DMS114 treated with DMSO at 0.1 percent for 48 hours (cell line): ENCODE results near the gene SLC11A1.

Experiments
- DNase-seq: peaks from one replicate; lab custom pipeline; 2025; ENCODE audit not compliant: unreplicated experiment; lab: John Stamatoyannopoulos, UW

SLC11A1 gene

DNA sequence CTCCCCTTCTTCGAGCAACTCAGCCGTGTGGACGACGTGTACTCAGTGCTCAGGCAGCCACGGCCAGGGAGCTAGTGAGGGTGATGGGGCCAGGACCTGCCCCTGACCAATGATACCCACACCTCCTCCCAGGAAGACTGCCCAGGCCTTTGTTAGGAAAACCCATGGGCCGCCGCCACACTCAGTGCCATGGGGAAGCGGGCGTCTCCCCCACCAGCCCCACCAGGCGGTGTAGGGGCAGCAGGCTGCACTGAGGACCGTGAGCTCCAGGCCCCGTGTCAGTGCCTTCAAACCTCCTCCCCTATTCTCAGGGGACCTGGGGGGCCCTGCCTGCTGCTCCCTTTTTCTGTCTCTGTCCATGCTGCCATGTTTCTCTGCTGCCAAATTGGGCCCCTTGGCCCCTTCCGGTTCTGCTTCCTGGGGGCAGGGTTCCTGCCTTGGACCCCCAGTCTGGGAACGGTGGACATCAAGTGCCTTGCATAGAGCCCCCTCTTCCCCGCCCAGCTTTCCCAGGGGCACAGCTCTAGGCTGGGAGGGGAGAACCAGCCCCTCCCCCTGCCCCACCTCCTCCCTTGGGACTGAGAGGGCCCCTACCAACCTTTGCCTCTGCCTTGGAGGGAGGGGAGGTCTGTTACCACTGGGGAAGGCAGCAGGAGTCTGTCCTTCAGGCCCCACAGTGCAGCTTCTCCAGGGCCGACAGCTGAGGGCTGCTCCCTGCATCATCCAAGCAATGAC lies 22.4 kb downstream of the SLC11A1 start:
- DNase-seq = no peak

DNA sequence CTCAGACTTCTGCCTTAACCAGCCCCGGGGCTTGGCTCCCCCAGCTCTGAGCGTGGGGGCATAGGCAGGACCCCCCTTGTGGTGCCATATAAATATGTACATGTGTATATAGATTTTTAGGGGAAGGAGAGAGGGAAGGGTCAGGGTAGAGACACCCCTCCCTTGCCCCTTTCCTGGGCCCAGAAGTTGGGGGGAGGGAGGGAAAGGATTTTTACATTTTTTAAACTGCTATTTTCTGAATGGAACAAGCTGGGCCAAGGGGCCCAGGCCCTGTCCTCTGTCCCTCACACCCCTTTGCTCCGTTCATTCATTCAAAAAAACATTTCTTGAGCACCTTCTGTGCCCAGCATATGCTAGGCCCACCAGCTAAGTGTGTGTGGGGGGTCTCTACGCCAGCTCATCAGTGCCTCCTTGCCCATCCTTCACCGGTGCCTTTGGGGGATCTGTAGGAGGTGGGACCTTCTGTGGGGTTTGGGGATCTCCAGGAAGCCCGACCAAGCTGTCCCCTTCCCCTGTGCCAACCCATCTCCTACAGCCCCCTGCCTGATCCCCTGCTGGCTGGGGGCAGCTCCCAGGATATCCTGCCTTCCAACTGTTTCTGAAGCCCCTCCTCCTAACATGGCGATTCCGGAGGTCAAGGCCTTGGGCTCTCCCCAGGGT lies 23.1 kb downstream of the SLC11A1 start:
- no peak for DNase-seq

DNA sequence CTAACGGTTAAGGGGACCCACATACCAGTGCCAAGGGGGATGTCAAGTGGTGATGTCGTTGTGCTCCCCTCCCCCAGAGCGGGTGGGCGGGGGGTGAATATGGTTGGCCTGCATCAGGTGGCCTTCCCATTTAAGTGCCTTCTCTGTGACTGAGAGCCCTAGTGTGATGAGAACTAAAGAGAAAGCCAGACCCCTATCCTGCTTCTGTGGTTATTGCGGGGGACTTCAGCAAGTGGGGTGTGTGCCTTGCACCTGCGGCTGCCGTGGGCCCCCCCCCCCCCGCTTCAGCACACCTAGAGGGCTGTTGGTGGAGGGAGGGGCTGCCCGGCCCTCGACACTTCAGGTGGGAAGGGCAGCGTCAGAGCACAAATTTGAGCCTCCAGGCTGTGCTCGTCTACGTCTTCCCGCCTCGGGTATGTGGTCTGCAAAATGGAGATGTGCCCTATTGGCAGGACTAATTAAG lies 23.7 kb downstream of the SLC11A1 start:
- DNase-seq = no peak

DNA sequence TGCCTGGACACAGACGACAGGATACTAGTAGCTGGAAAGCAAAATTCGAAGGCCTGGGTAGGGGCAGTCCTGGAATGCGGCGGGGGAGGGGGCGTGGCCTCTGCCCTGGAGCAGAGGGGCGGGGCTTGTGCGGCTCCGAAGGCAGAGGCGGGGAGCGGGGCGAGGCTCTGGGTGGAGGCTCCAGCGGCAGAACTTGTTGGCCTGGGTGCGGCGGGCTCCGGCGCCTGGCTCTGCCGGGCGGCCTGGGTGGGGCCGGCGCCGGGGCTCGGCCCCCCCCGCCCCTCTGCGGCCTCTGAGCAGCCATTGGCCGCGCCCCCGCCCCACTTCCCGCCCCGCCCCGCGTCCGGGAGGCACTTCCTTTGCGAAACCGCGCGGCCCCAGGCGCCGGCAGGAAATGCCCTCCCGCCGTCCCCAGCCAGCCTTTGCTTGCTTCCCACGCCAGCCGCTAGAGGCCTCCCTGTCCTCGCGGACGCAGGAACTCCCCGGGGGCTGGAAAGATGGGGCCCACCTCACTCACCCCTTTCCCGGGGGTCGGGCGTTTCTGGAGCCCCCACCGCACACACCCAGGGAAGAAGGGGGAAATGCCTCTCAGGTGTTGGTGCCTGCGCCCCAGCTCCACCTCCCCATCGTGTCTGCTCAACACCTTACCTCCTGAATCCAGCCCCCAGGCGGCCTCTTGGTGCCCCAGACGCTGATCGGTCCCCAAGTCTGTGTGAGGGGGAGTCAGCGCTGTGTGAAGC lies 24.3 kb downstream of the SLC11A1 start:
- peak; percentile 95 for DNase-seq

DNA sequence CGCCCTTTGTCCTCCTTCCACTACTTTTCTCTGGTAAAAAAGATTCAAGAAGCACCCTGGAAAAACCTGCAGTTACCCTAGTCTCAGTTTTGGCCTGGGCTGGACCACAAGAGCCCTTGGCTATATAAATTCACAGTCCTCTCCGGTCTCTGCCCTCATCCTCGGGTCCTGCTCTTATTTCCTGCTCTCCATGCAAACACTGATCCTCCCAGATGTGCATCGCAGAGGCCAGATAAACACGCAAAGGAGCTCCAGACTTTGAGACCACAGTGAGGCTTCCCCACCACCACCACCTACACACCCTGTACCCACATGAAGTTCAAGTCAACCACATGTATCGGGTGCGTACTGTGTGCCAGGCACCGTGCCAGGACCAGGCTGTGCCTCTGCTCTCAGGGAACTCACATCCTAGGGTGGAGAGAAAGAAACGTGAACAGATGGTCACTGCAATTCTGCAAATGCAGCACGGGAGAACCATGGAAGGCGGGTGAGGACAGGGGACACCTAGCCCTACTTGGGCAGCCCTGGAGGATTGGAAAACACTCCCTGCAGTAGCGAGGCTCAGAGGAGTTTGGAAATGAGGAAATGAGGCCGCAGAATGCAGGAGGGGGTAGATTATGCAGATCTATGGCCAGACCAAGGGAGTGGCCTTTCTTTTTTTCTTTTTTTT lies 25.0 kb downstream of the SLC11A1 start:
- peak; percentile 37 for DNase-seq

DNA sequence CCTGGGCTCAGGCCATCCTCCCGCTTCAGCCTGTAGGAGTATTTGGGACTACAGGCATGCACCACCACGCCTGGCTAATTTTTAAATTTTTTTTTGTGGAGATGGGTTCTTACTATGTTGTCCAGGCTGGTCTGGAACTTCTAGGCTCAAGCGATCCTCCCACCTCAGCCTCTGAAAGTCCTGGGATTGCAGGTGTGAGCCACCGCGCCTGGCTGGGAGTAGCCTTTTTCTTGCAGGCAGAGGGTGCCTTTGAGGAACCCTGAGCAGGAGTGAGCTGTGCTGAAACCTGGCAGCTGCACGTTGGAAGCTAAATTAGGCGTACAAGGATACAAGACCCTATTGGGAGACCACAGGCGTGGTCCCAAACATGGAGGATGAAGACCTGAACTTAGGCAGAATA lies 25.6 kb downstream of the SLC11A1 start:
- DNase-seq = no peak

DNA sequence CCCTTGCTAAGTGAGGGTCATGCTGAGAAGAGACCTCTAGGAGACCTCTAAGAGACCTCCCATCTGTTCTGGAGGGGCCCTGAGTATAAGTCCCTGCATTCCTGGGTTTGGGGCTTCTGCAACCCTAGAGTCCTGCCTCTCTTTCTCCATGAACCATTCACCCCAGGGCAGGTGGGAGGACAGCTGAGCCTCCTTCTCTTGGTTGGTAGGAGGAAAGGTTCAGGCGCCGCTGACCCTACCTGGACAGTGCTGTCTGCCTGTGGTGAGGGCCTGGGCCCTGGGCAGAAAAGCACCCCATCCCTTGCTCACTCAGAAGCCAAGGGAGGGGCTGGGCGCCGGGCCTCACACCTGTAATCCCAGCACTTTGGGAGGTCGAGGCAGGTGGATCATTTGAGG lies 36.2 kb downstream of the SLC11A1 start:
- no peak for DNase-seq

DNA sequence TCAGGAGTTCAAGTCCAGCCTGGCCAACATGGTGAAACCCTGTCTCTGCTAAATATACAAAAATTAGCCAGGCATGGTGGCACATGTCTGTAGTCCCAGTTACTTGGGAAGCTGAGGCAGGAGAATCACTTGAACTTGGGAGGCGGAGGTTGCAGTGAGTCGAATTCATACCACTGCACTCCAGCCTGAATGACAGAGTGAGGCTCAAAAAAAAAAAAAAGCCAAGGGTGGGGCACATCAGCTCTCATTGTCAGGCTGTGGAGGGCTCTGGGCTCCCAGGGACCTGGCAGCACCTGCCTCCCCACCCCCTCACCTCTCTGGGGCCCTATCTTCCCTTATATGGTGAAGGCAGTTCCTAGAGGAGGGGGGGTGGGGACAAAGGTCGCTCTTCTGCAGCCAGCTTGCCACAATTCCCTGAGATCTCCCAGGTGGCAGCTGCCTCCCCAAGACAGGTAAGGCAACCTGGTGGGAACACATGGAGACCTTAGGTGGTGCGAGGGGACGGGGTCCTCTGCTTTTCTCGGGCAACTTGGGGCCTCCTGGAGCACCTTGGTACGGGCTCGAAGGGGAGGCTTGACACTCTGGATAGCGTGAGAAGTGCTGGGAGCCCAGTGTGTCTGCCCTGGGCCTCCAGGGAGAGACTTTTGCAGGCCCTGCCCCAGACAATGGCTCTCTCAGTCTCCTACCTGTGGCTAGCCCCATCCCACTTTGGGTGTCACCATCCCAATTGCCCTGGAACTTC lies 36.8 kb downstream of the SLC11A1 start, which contains the start of gene VIL1:
TSS of gene VIL1 (plus strand) at position 407 of the 742 bp plus-strand sequence. CDS start 4,656 bp downstream, outside the sequence.
- DNase-seq = no peak

DNA sequence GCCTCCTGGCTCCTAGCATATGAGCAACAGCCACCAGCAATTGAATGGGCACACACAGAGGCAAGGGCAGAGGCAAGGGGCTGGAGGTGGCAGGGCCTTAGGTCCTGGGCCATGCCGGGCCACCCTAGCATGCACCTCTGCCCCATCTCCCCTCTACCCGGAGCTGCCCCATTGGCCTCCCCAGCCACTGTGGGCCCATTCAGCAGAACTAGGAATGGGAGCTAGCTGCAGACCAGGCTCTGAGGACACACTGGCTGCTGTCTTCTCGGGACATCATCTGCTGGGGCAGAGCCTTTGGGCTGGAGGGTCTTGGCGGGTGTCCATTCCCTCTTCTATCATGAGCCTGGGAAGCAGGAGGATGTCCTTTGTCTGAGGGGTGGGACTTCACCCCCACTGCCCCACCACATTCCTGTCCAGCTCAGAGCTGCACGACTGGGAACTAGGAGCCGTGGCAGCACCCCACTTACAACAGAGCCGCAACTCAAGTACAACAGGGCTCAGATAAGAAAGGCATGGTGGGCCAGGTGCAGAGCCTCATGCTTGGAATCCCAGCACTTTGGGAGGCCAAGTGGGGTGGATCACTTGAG lies 37.6 kb downstream of the SLC11A1 start:
- no peak for DNase-seq

DNA sequence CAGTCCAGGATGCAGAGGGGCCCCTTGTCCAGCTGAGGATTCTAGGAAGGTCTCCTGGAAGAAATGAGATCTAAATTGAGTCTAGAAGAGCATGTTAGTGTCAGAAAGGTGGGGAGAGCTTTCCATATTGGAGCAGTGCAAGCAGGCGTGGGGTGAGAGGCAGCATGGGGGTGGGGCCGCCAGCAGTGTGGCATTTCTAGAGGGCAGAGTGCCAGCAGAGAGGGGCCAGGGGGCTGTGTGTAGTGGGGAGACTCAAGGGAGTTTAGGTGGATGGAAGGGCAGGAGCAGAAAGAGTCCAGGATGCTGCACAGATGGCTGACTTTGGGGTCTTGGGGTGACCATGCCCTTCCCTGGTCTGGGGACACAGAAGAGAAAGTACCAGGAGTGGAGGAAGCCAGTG lies 39.0 kb downstream of the SLC11A1 start:
- no peak for DNase-seq

DNA sequence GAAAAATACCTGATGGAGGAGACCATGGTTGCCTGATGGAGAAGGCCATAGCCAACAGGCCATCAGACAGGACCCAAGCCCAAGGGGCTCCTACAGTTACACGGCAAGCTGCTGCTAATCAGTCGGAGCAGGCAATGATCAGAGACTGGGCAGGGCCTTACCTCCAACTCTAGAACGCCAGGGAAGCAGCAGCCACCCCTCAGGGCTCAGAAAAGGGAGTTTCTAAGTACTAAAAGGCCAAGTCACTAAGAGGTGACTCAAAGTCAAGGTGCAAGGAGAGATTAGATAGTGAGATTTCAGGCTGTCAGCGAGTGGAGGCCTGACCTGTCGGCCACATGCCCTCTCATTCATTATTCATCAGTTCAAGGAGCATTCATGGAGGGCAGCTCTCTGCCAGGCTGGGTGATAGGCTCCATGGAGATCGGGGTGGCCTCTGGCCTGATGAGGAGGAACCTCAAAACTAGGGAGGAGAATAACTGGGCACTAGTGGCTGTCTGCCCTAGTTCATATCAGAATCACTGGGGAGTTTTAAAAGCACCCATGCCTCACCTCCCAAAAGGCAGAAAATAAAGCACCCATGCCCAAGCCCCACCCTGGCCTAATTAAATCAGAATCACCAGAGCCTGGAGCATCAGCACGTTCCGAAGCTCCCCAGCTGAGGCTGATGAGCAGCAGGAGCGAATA lies 40.5 kb downstream of the SLC11A1 start:
- DNase-seq = no peak

DNA sequence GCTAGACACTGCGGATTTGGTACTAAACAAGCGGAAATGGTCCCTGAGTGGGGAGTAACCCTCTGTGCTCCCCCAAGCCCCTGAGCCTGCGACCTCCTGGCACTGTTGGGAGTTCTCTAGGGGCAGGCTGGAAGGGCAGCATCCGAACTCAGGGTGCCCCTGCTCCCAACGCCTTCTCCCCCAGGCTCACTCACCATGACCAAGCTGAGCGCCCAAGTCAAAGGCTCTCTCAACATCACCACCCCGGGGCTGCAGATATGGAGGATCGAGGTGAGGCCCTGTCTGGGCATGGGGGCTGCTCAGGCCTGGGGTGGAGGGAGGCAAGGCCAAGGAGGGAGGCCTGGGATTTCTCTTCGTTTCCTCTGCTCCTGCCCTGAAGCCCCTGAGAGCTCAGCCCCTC lies 41.5 kb downstream of the SLC11A1 start:
- no peak for DNase-seq

DNA sequence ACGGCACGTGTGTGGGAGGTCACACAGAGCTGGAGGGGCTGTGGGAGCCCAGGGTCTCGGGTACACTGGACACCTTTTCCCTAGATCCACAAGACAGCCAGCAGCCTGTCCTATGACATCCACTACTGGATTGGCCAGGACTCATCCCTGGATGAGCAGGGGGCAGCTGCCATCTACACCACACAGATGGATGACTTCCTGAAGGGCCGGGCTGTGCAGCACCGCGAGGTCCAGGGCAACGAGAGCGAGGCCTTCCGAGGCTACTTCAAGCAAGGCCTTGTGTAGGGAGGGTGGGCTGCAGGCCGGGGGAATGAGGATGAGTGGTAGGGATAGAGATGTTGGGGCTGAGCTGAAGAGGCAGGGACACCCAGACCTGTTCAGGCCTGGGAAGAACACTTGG lies 43.5 kb downstream of the SLC11A1 start:
- no peak for DNase-seq

DNA sequence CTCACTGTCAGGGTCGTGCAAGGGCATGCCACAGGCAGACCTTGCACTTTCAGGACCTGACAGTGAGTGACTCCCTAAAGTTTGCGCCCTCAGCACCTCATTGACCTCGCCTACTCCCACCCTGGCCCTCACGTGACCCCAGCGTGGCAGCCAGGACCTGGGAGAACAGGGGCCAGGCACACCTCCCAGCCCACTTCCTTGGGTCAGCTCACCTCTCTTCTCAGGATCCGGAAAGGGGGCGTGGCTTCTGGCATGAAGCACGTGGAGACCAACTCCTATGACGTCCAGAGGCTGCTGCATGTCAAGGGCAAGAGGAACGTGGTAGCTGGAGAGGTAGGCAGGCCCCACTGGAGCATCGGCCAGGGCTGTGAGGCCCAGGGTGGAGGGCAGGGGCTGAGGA lies 45.7 kb downstream of the SLC11A1 start:
- DNase-seq = no peak

DNA sequence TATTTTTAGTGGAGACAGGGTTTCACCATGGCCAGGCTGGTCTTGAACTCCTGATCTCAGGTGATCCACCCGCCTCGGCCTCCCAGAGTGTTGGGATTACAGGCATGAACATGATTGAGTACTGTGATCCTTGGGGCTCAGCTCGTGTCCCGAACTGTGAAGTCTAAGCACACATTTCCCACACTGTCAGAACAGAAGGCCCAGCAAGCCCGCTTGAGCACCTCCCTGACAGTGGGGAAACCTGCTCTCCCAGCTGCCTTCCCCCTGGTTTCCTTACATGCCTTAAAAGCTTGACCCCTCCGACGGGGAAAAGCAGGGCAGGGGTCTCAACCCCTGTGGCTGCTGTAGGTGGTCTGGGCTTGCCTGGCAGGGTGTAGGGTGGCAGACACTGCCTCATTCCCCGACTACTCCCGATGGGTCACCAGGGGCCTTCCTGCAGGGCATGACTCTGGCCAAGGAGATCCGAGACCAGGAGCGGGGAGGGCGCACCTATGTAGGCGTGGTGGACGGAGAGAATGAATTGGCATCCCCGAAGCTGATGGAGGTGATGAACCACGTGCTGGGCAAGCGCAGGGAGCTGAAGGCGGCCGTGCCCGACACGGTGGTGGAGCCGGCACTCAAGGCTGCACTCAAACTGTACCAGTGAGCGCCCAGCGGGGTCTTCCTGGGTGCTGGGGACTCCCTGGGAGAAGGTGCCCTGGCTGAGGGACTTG lies 46.9 kb downstream of the SLC11A1 start:
- DNase-seq = no peak

DNA sequence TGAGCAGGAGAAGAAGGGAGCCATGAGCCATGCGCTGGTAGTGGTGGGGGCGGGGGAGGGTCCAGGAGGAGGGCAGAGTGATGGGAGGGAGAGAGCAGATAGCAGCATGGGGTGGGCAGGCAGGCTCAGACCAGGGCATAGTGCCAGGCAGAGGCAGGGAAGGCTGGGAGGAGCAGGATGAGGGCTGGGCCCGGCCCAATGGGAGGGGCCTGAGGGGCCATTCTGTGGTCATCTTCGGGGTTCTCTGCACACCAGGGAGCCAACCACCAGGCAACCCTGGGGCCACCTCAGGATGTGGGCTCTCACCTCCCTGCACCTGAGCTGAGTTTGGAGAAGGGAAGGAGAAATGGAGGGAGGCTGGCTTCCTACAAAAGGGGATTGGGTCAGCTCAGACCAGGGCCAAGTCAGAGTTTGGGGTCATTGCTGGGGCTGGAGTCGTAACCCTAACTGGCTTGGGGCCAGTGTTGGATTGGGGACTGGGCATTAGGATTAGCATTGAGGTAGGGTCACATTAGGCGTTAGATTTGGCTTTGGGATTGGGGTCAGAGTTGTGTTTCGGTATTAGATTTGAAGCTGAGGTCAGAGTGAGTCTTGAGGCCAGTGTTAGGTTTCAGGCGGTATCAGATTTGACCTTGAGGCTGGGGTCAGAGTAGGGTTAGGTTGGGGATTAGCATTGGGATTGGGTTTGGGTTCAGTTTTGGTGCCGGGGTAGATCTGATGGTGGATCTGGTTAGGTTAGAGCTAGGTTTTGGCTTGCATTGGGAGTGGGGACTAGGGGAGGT lies 48.0 kb downstream of the SLC11A1 start:
- no peak for DNase-seq

DNA sequence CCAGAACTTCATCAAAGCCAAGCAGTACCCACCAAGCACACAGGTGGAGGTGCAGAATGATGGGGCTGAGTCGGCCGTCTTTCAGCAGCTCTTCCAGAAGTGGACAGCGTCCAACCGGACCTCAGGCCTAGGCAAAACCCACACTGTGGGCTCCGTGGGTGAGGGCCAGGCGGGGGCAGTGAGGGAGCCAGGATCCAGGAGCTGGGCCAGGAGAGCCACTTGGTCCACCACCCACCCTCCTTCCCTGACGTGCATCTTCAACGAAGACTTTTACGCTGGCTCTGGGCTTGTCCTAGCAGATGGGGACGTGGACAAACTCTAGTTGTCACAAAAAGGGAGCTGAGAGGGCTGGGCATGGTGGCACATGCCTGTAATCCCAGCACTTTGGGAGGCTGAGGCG lies 48.6 kb downstream of the SLC11A1 start:
- no peak for DNase-seq

DNA sequence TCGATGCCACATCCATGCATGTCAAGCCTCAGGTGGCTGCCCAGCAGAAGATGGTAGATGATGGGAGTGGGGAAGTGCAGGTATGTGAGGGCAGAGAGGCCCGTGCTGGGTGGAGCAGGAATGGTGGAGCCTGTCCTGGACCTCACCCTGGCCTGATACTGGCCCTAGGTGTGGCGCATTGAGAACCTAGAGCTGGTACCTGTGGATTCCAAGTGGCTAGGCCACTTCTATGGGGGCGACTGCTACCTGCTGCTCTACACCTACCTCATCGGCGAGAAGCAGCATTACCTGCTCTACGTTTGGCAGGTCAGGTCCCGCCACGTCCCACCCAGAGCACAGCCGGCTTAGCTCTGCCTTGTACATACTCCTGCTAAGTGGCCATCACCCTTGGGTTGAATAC lies 49.8 kb downstream of the SLC11A1 start:
- no peak for DNase-seq
